OCI-M2 (cell line): ENCODE measurements around the gene GNA12.

Experiments used
- DNase-seq: peaks from one replicate; lab custom pipeline; 2025; ENCODE audit not compliant: unreplicated experiment; lab: John Stamatoyannopoulos, UW

The GNA12 gene

GRCh38 chr7:2785071-2785500, 59.0 kb downstream of the GNA12 start:
- DNase-seq, result no peak

GRCh38 chr7:2782565-2782964, 61.5 kb downstream of the GNA12 start:
- DNase-seq, result no peak

GRCh38 chr7:2782121-2782520, 62.0 kb downstream of the GNA12 start:
- no peak for DNase-seq

- DNase-seq, result no peak
Measured at GRCh38 chr7:2781636-2782035, 62.5 kb downstream of the GNA12 start.

GRCh38 chr7:2779051-2779450, 65.1 kb downstream of the GNA12 start:
- DNase-seq, result no peak

- no peak for DNase-seq
Measured at GRCh38 chr7:2777898-2778535, 66.1 kb downstream of the GNA12 start.

GRCh38 chr7:2776401-2776800, 67.7 kb downstream of the GNA12 start:
- DNase-seq, result no peak

GRCh38 chr7:2775785-2776184, 68.3 kb downstream of the GNA12 start:
- no peak for DNase-seq

GRCh38 chr7:2775376-2775775, 68.7 kb downstream of the GNA12 start:
- no peak for DNase-seq

GRCh38 chr7:2774935-2775334, 69.2 kb downstream of the GNA12 start:
- DNase-seq, result no peak

- no peak for DNase-seq
Measured at GRCh38 chr7:2774280-2774679, 69.8 kb downstream of the GNA12 start.

GRCh38 chr7:2773608-2774007, 70.5 kb downstream of the GNA12 start:
- DNase-seq, result no peak

- DNase-seq, result peak; percentile 11
Measured at GRCh38 chr7:2771274-2771731, 72.8 kb downstream of the GNA12 start.

GRCh38 chr7:2764621-2765020, 79.5 kb downstream of the GNA12 start:
- no peak for DNase-seq

- no peak for DNase-seq
Measured at GRCh38 chr7:2763597-2763996, 80.5 kb downstream of the GNA12 start.

GRCh38 chr7:2761801-2762497, 82.2 kb downstream of the GNA12 start:
- DNase-seq, result no peak

GRCh38 chr7:2761131-2761624, 82.9 kb downstream of the GNA12 start:
- DNase-seq, result no peak

- DNase-seq, result no peak
Measured at GRCh38 chr7:2760098-2760889, 83.8 kb downstream of the GNA12 start.

- DNase-seq, result no peak
Measured at GRCh38 chr7:2759736-2760097, 84.4 kb downstream of the GNA12 start.

- DNase-seq, result no peak
Measured at GRCh38 chr7:2758673-2759616, 85.2 kb downstream of the GNA12 start.
